HEK293 (cell line): ENCODE results near the gene PC.

Experiments
- ATF2 ChIP-seq: fragments of 450-650 bp; formaldehyde crosslinking; IDR thresholded peaks from 2 replicates; pipeline ENCODE4 v1.5.1; 2016; ENCODE audit warnings: missing biosample characterization, missing genetic modification characterization, low read depth
- CTCF ChIP-seq: fragments of 450-650 bp; formaldehyde crosslinking; IDR thresholded peaks from 2 replicates; pipeline ENCODE4 v1.5.1; 2016; ENCODE audit warnings: missing biosample characterization, missing genetic modification characterization
- GFI1B ChIP-seq: fragments of 450-650 bp; formaldehyde crosslinking; IDR thresholded peaks from 2 replicates; pipeline ENCODE4 v1.5.1; 2016; ENCODE audit warnings: missing biosample characterization, missing genetic modification characterization
- REST ChIP-seq: fragments of 450-650 bp; formaldehyde crosslinking; IDR thresholded peaks from 2 replicates; pipeline ENCODE4 v1.5.1; 2016; ENCODE audit warnings: missing biosample characterization, missing genetic modification characterization
- YY1 ChIP-seq: fragments of 450-650 bp; formaldehyde crosslinking; IDR thresholded peaks from 2 replicates; pipeline ENCODE4 v1.5.1; 2018; ENCODE audit warnings: missing biosample characterization, missing genetic modification characterization
- ZNF274 ChIP-seq, 2 experiments: fragments of 200-500 bp in 1 of 2; fragments of 450-650 bp in 1 of 2; sonication (Bioruptor generic) in 1 of 2; formaldehyde crosslinking in 1 of 2; IDR thresholded peaks; 2 replicates each; pipeline versions ENCODE4 v1.5.1 to v1.6.1; 2014 to 2016; ENCODE audit warnings: borderline replicate concordance in 1 of 2, inconsistent platforms in 1 of 2, low read length in 1 of 2, missing biosample characterization in 1 of 2, missing genetic modification characterization in 1 of 2
- ZNF324 ChIP-seq: fragments of 450-650 bp; formaldehyde crosslinking; IDR thresholded peaks from 2 replicates; pipeline ENCODE4 v1.5.1; 2016; ENCODE audit warnings: missing biosample characterization, missing genetic modification characterization
- ZNF639 ChIP-seq: fragments of 450-650 bp; formaldehyde crosslinking; IDR thresholded peaks from 2 replicates; pipeline ENCODE4 v1.5.1; 2016; ENCODE audit warnings: missing biosample characterization, missing genetic modification characterization

GRCh38 chr11:66878474-66878873, 79.7 kb downstream of the PC start:
- TF ChIP-seq CTCF (no peak), ATF2 (tag by site-specific recombination) (no peak), GFI1B (no peak), ZNF639 (tag by site-specific recombination) (no peak), ZNF324 (no peak), YY1 (tag by site-specific recombination) (no peak), ZNF274 (IDR thresholded peaks at IDR 0.05; ENCODE audit: low read length) (no peak), ZNF274 (tag by site-specific recombination; IDR thresholded peaks at IDR 0.05; ENCODE audit: borderline replicate concordance) (no peak), REST (no peak)
